NCI-H1930 (cell line): ENCODE results near the gene GPR156.

Experiments used
- DNase-seq, 2 experiments: peaks; one replicate each; lab custom pipeline; 2025; lab: John Stamatoyannopoulos, UW

GPR156 gene

GRCh38 chr3:120119846-120120510 lies 165.0 kb downstream of the GPR156 start:
- DNase-seq, result no peak
